ENCODE data around the gene LIMS2. TPM values are rescaled to one million over a fixed set of nuclear protein-coding genes. Genes with fewer than 3 reads are reported as not detected.

LIMS2 gene
- total and polyA plus RNA-seq, 2 donors (not counting 1 experiment from before 2014, with no cell fraction given): 1.8 to 17.3 TPM

DNA sequence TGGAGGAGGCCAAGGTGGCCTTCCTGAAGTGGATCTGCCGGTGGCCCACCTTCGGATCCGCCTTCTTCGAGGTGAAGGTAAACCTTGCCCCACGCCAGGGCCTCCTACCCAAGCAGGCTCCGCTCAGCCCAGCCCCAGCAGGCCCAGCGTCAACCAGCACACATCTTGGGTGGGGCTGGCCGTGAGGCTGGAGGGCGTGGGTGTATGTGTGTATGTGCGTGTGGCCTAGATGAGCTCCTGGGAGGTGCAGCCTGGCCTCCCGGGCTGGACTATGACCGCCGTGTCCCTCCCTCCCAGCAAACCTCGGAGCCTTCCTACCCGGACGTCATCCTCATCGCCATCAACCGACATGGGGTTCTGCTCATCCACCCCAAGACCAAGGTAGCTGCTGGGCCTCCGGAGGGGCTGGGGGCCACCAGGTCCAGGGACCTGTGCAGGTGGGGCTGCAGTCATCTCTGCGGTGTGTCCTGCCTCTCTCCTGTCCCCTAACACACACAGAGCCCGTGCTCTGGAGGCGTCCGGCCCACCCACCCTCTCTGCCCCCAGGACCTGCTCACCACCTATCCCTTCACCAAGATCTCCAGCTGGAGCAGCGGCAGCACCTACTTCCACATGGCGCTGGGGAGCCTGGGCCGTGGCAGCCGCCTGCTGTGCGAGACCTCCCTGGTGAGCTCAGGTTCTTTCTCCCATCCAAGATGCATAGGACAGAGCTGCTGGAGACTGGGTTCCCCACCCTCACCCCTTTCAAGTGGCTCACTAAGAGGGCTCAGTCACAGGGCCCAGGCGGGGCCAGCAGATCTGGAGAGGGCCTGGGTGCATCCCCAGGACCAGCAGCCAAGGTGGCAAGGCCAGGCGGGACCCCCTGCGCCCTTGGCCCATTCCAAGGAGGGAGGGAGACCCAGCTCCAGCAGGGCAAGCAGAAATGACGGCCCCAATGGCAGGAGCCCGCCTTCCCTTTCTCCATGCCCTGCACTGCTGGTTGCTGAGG is 38.8 kb downstream of the LIMS2 start:
- H3K4me1 ChIP-seq (ENCODE audit: control insufficient read depth, extremely low read depth, insufficient read depth, low read length): peaks cover 9% of the 10 kb centered on the region
- H3K79me2 ChIP-seq (ENCODE audit: control insufficient read depth, insufficient read depth, low read length): no peaks in the 10 kb centered on the region
- no peak overlapping the region for H3K4me2 ChIP-seq (ENCODE audit: extremely low read depth, insufficient read depth, low read length)
- TF ChIP-seq, protein P1, sequence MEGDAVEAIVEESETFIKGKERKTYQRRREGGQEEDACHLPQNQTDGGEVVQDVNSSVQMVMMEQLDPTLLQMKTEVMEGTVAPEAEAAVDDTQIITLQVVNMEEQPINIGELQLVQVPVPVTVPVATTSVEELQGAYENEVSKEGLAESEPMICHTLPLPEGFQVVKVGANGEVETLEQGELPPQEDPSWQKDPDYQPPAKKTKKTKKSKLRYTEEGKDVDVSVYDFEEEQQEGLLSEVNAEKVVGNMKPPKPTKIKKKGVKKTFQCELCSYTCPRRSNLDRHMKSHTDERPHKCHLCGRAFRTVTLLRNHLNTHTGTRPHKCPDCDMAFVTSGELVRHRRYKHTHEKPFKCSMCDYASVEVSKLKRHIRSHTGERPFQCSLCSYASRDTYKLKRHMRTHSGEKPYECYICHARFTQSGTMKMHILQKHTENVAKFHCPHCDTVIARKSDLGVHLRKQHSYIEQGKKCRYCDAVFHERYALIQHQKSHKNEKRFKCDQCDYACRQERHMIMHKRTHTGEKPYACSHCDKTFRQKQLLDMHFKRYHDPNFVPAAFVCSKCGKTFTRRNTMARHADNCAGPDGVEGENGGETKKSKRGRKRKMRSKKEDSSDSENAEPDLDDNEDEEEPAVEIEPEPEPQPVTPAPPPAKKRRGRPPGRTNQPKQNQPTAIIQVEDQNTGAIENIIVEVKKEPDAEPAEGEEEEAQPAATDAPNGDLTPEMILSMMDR (conservative IDR thresholded peaks at IDR 0.05 in 1 of 2, IDR thresholded peaks at IDR 0.05 in 1 of 2; ENCODE audit: low read depth in 1 of 2, low read length in 2 of 2): no peak
- TF ChIP-seq EZH2 (IDR thresholded peaks at IDR 0.05; ENCODE audit: low read length, missing control alignments): no peak
- H3K27ac ChIP-seq (ENCODE audit: insufficient read depth, low read length): no peak overlapping the region
- no peaks in the 10 kb centered on the region for H3K9me3 ChIP-seq (ENCODE audit: control insufficient read depth, insufficient read depth, low read depth, low read length)
- H3K36me3 ChIP-seq (ENCODE audit: control insufficient read depth, insufficient read depth, low read length): no peaks in the 10 kb centered on the region
- H3K9ac ChIP-seq (ENCODE audit: insufficient read depth, low read length): no peak overlapping the region
- H4K20me1 ChIP-seq (ENCODE audit: control insufficient read depth, extremely low read depth, insufficient read depth, low read length): no peaks in the 10 kb centered on the region
- DNase-seq (ENCODE audit: low read depth in 2 of 2): no peak
- H3K27me3 ChIP-seq (ENCODE audit: control insufficient read depth, insufficient read depth, low read length): no peaks in the 10 kb centered on the region
- no peak overlapping the region for H2AFZ ChIP-seq (ENCODE audit: low read length)
- H3K4me3 ChIP-seq (replicated peaks in 1 of 4; ENCODE audit: control extremely low read depth in 1 of 4, insufficient read depth in 1 of 4, low read depth in 3 of 4, low read length in 4 of 4): no peak overlapping the region

DNA sequence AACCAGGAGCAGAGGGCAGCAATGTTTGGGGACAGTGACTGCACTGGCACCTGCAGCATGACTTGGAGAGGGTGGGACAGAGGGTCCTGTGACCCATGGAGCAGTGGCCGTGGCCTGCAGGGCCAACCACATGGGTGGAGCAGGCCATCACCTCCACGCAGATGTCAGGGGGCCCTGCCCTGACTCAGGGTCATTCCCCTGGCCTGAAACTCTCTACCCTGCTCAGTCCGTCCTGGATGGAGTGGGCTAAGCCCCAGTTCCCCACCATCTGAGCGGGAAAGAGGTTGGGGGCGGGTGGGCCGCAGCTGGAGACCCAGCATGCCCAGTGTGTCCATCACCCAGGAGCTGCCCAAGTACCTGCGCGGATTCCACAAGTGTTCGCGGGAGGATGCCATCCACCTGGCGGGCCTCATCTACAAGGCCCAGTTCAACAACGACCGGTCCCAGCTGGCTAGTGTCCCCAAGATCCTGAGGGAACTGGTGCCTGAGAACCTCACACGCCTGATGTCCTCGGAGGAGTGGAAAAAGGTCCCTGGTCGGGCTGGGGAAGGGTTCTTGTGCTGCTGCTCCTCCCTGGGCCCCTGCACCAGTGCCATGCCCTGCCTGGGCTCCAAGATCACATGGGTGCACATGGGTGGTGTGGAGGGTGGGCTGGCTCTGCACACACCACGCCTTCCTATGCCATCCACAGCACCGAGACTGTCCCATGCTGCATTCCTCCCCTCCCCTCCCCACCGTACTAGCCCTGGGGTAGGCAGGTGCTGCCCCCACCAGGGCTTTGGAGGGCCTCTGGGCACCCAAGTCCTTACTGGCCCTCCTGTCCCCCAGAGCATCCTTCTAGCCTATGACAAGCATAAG is 39.7 kb downstream of the LIMS2 start:
- no peak overlapping the region for H2AFZ ChIP-seq (ENCODE audit: low read length)
- DNase-seq (ENCODE audit: low read depth in 2 of 2): no peak
- no peak for TF ChIP-seq EZH2 (IDR thresholded peaks at IDR 0.05; ENCODE audit: low read length, missing control alignments)
- TF ChIP-seq, protein P1 (conservative IDR thresholded peaks at IDR 0.05 in 1 of 2, IDR thresholded peaks at IDR 0.05 in 1 of 2; ENCODE audit: low read depth in 1 of 2, low read length in 2 of 2): no peak

More for the DNA sequence above, 39.7 kb downstream of the LIMS2 start:
- Histone ChIP-seq H3K4me2 (ENCODE audit: extremely low read depth, insufficient read depth, low read length) (no peak overlapping the region), H3K36me3 (ENCODE audit: control insufficient read depth, insufficient read depth, low read length) (no peaks in the 10 kb centered on the region), H3K9me3 (ENCODE audit: control insufficient read depth, insufficient read depth, low read depth, low read length) (no peaks in the 10 kb centered on the region), H3K27ac (ENCODE audit: insufficient read depth, low read length) (no peak overlapping the region), H3K79me2 (ENCODE audit: control insufficient read depth, insufficient read depth, low read length) (no peaks in the 10 kb centered on the region), H3K27me3 (ENCODE audit: control insufficient read depth, insufficient read depth, low read length) (no peaks in the 10 kb centered on the region), H4K20me1 (ENCODE audit: control insufficient read depth, extremely low read depth, insufficient read depth, low read length) (no peaks in the 10 kb centered on the region), H3K4me3 (replicated peaks in 1 of 4; ENCODE audit: control extremely low read depth in 1 of 4, insufficient read depth in 1 of 4, low read depth in 3 of 4, low read length in 4 of 4) (no peak overlapping the region), H3K9ac (ENCODE audit: insufficient read depth, low read length) (no peak overlapping the region), H3K4me1 (ENCODE audit: control insufficient read depth, extremely low read depth, insufficient read depth, low read length) (peaks cover 9% of the 10 kb centered on the region)

Measured in fibroblast of lung (primary cell).